NK-92 (cell line): Measurements from ENCODE around the gene DEF6.
"Not testable (repeated sequence)": the region's sequence is repeated elsewhere in the genome, so short reads cannot be mapped to it uniquely, and the experiment has no call there.

Experiments
- DNase-seq: peaks from one replicate; lab custom pipeline; 2025; ENCODE audit not compliant: unreplicated experiment; lab: John Stamatoyannopoulos, UW

The DEF6 gene

DNA sequence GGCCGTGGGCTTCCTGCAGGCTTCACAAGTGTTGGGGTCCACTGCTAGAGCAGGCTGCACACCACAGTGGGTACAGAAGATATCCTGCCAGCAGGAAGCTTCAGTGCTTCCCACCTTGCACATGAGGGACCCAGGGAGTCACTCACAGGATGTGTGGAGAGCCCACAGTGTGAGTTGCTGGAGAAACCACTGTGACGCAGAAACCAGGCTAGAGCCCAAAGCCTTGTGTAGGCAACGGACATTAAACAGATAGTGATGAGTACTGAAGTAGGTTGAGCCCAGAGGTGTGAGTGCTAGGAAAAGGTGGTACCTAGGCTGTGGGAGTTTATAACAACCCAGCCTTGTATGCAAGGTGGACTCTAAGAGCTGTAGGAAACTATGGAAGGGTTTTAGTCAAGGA, 18.9 kb upstream of the DEF6 start:
- DNase-seq, result no peak

DNA sequence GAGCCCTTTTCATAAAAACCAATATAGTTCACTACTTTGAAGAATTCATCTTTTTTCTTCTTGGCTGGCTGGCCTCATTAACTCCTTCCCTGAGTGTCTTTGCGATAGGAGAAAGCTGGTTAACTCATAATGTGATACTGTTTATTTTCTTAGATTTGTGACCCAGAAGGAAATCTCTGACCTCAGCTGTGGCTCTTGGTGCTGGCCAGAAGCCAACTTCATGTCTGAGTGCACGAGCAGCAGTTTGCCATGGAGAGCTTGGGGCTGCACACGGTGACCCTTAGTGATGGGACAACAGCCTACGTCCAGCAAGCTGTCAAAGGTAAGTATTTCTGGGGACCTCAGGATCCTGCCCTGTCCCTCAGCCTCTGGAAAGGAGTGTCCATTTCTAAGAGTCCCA, 16.7 kb upstream of the DEF6 start:
- no peak for DNase-seq

DNA sequence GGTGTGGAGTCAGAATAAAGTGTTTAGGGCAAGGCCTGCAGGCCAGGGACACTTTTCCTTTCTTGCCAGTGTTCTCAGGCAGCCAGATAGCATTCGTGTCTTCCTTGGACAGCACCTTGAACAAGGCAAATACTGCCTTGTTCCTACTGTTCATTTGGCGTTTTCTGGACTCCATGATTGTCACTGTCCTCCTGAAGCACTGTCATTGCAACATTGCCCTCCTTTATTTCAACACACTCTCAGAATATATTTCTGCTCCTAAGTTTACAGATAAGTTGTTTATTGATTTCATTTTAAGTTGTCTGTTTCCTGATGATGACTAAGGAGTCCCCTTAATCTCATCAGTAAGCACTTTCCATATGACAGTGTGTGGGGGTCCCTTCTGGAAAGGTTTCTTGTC, 15.1 kb upstream of the DEF6 start:
- DNase-seq, result no peak

DNA sequence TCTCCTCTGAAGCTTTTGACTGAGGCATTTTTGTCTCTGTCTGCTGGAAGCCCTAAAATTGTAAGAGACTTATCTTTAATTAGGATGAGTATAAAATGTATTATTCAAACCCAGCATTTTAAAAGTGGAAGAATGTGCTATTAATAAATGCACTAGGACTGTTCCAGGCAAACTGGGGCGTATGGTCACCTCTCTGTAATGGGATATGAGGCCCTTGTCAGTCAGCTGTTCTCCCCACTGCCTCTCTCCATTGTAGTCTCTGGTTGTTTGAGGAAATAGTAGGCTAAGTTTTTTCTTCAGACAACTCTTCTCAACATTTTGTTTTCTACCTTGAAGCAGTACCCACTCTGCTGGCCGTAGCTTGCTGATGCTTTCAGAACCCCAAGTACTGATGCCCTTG, 14.3 kb upstream of the DEF6 start:
- no peak for DNase-seq

DNA sequence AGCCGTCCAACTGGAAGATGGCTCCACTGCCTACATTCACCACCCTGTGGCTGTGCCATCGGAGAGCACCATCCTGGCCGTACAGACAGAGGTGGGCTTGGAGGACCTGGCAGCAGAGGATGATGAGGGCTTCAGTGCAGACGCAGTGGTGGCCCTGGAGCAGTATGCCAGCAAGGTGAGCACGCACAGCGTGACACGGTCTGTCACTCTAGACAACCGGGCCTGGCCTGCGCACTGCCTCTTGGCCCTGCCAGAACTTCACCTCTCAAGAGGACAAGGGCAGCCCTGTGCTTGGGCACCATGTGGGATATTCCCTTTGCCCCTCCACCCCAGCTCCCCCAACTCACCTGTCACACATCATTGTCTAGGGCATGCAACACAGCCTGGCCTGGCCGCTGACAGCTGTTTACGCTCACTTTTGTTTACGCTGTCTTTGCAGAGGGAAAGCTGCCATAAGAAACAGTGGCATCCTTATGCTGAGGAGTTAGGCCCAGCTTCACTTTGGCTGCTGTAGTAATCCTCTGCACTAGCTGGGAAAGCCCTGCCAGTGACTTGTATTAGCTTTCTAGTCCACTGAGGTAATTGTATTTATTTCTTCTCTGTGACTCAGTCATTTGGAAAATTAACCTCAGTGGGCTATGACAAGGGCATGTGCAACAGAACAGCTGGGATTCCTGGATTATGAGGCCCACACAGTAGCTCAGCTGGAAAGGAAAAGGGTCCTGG, 9.8 kb upstream of the DEF6 start:
- DNase-seq, result no peak

DNA sequence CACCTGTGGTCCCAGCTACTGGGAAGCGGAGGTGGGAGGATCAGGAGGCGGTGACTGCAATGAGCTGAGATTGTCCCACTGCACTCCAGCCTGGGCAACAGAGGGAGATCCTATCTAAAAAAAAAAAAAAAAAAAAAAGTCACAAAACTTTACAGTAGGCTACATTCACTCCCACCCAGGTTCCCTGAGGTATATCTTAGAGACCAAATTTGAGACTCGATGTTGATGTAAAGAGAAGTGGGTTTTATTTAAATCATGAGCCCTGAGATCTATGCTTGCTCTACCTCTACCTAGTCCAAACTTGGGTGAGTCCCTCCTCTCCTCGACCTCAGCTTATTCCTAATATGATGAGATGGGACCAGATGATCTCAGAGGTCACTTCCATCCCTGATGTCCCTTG, 8.8 kb upstream of the DEF6 start:
- DNase-seq, result no peak

DNA sequence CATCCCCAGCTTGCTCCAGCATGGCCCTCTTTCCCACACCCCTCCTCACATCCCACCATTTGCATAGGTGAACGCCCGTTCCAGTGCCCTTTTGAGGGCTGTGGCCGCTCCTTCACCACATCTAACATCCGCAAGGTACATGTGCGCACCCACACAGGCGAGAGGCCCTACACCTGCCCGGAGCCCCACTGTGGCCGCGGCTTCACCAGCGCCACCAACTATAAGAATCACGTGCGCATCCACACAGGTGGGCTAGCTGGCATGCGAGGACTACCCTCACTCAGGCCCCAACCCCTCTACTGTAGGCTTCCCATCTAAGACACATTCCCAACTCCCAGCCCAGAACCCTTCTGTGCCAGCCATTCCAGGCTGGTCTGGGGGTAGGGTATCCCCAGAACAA, 6.1 kb upstream of the DEF6 start:
- DNase-seq, result no peak

DNA sequence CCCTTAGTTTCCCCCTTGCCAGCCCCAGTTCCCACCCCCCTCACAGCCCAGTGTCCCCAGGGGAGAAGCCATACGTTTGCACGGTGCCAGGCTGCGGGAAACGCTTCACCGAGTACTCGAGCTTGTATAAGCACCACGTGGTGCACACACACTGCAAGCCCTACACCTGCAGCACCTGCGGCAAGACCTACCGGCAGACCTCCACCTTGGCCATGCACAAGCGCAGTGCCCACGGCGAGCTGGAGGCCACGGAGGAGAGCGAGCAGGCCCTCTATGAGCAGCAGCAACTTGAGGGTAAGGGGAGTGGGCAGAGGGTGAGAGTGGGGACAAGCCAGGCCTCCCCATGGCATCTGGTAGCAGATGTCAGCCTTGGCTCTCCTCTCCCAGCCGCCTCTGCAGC, 5.1 kb upstream of the DEF6 start:
- DNase-seq, result no peak

DNA sequence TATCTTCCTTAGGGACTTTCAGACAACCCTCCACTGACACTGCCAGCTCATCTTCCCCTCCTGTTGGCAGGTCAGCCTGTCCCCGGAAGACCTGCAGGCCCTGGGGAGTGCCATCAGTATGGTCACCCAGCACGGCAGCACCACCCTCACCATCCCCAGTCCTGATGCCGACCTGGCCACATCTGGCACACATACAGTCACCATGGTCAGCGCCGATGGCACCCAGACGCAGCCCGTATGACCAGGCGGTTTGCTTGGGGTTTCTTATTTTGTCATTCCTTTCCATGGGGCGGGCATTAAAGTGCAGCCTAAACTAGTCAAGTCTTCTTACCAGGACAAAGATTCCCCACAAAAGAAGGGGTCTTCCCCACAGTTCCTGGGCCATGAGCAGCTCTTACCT, 3.9 kb upstream of the DEF6 start:
- DNase-seq, result no peak

DNA sequence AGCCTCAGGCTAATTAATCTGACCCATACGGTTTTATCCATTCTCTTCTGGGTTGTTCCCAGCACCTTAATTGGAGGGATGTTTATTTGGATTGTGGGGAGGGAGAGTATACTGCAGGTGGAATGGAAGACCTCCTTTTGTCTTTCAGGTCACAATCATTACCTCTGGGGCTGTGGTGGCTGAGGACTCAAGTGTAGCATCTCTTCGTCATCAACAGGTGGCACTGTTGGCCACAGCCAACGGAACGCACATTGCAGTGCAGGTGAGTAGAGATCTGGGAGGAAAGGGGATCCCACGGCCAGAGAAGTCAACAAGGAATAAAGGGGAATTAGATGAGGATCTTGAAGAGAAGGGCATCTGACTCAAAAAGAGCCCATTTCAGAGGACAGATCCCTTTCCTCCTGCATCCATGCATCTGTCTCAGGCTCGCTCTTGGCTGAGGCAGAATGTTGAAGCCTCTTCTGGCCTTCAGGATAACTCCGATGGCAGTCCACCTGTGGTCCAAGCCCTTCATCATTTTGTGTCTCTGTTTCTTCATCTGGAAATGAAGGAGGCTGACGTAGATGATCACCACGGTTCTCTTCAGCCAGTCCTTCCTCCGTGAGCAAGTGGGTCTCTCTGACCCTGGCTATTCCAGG, 3.2 kb upstream of the DEF6 start:
- DNase-seq, result no peak

DNA sequence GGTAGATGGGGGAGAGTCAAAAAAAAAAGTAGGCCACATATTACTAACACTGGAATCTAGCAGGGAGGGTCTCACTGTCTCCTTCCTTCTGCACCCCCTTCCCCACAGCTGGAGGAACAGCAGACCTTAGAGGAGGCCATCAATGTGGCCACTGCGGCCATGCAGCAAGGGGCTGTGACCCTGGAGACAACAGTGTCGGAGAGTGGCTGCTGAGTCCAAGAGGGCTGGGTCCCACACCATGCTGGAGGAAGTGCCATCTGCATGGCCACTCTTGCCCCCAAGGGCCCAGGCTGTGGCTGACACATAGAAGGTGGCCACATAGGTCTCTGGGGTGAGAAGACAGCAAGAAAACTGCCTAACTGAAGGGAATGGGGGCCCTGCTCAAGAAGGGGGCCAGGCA, 2.6 kb upstream of the DEF6 start:
- no peak for DNase-seq

DNA sequence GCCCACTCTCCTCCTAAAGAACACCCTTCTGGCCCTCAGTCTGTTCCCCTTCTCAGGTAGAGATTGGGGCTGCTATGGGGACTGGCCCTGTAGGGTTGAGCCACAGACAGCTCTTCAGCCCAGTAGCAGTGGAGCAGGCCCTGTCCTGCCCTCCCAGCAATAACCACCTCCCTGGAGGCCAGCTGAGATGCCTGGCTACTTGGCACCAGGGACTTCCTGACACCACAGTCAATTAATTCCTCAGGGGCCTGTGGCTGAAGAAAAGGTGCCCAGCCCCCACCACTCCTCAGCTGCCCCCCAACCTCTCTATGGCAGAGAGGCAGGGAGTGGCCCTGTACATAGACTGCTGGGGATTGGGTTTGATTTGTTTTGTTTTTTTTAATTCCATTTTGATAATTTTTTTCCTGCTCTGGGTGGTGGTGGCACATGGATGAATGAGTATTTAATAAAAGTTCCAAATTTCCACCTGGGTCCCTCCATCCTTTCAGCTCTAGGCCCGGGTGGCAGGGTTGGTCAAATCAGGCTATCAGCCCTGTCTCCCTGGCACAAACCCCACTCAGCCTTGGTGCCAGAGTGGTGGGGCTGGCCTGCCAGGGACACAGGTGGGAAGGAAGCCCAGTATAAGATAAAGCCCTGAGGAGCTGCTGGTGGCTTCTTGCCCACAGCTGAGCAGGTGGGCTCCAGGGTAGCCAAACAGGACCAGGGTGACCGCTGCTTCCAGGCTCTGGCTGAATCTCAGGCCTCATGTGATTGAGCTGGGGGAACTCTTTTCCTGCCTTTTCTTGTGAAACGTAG, 1.9 kb upstream of the DEF6 start:
- DNase-seq, result no peak

DNA sequence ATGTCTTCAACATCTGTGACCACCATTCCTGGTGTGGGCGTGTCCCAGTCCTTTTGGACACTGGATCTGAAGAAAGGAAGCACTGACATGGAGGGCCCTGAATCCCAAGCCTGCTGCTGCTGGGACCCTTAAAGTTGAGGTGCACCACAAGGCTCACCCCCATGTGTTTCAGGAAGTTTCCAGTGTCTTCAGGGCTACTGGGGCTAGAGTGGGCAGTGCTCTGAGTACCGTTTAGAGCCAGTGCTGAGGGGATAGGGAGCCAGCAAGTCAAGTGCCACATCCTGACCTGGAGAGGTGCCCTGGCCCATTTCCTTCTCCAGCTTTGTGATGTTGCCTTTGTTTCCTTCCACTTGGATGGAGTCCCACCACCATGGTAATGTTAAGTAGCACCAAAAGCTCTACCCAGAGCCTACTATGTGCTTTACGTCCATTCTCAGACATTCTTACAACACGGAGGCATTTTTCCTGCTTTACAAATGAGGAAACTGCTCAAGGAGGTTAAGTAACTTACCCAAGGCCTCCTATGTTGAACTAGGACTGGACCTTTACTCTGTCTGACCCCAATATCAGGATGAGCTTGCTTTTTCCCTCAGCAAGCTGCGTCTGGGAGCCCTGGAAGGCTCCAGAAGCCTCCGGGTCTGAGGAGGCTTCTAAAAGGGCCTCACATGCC, 552 bp upstream of the DEF6 start:
- no peak for DNase-seq

DNA sequence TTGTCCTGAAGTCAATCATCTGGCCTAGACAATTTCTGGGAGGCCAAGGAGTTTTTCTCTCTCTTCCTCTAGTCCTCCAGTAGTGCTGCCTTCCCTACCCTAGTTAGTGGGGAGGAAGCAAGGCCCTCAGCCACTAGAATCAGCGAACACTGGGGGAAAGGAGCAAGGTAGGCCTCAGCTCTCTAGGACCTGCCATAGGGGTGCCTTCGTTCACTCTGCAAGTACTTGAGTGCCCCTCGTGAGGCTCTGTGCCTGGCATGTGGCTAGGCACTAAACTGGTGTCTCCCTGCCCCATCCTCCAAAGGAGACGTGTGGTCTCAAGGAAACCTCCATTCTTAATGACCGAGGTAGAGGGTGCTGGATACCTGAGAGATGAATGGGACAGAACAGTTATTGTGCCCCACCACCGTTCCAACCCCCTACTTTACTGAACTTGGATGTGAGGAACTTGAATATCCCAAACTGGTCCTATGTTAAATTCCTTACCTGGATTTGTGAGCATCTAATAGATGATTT, 1.1 kb downstream of the DEF6 start:
- no peak for DNase-seq

DNA sequence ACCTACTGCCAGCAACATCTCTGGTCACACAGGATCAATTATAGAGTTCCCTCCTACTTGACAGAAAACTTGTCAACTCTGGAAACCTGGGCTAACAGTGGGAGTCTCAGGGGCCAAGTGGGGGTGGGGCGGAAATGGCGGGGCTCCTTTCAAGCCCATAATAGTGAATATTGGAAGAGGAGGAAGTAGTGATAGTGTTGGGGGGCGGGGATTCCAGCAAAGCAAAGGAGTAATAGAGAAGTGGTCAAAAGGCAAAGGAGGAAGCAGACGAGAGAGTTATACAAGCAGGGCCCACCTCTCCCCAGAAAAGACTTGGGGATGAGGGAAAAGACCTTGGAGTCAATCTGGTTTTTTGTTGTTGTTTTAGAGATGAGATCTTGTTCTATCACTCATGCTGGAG, 2.1 kb downstream of the DEF6 start:
- DNase-seq, result no peak

DNA sequence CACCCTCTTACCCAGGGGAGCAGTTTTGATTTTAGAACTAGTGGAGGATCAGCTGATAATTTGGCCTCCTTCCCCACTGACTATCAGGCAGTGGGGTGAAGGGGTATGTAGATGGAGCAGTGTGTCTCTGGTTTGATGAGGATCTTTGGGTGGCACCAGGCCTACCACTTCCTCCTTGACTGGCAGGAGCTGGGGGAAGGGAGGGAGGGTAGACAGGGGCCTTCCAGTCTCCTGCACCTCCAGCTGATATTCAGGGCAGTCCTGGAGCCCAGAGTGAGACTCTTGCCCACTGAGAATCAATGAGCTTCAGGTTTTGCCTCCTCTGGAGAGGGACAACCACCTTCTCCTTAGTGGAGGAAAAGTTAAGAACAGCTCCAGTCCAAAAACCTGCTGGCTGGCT, 3.2 kb downstream of the DEF6 start:
- DNase-seq, result no peak

DNA sequence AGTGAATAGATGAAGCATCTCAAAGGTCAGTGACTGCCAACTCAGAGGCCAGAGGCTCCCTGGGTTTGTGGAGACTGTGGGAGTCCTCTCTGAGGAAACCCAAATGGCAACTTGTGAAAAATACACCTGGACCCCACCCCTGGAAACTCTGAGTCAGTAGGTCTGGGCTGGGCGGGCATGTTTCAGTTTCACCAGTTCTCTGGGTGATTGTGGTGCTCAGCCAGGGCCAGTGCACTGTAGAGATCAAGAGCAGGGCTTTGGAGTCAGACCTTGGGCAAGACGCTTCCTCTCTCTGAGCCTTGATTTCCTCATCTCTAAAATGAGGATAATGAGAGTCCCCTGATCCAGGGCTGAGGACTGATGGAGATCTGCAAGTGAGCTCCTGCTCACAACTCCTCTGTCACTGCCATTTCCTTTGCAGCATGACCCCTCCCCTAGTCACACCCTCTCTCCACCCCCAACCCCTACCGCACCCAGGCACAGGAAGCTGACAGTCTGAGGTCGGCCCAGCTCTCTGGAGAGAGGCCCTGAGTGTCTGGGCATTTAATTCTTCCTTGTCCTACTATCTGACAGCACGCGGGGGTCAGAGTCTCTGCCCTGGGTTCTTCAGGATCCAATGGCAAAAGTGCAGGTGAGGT, 5.1 kb downstream of the DEF6 start:
- DNase-seq, result no peak

DNA sequence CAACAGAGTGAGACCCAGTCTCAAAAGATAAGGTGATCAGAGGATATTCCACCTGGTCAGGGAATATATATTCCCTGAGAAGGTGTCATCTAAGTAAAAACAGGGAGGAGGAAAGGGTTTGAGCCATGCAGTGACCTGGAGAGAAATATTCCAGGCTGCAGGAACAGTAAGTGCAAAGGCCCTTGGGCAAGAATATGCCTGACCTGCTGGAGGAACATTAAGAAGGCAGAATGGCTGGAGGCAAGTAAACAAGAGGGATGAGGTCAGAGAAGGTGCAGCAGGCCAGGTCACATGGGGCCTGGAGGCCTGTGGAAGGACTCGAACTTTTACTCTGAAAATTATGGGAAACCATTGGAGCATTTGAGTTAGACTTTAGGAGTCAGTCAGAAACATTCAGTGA, 6.7 kb downstream of the DEF6 start:
- no peak for DNase-seq

DNA sequence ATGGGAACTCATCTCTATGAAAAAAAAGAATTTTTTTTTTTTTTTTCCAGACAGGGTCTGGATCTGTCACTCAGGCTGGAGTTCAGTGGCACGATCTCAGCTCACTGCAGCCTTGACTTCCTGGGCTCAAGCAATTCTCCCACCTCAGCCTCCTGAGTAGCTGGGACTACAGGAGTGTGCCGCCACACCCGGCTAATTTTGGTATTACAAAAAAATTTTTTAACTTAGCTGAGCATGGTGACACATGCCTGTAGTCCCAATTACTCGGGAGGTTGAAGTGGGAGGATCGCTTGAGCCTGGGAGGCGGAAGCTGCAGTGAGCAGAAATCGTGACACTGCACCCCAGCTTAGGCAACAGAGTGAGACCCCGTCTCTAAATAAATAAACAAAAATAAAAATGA, 7.5 kb downstream of the DEF6 start:
- no peak for DNase-seq

DNA sequence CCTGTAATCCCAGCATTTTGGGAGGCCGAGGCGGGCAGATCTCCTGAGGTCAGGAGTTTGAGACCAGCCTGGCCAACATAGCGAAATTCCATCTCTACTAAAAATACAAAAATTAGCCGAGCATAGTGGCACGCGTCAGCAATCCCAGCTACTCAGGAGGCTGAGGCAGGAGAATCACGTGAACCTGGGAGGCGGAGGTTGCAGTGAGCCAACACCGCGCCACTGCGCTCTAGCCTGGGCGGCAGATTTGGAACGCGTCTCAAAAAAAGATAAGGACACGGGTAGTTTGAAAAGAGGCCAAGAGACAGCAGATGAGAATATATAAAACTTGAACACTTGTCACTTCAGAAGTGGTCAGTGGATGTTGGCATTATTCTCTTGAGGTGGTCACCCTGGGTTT, 9.5 kb downstream of the DEF6 start:
- DNase-seq, result not testable (repeated sequence)

DNA sequence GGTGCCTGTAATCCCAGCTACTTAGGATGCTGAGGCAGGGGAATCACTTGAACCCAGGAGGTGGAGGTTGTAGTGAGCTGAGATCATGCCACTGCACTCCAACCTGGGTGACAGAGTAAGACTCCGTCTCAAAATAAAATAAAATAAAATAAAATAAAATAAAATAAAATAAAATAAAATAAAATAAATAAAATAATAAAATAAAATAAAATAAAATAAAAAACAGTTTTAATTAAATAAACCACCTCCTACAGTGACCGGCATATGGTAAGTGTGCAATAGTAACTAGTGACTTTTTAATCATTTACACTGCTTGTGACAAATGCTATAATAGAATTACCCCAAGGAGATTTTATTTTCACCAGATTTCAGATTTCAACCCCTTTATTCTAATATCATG, 10.9 kb downstream of the DEF6 start:
- DNase-seq, result not testable (repeated sequence)
